Measurements from ENCODE around the gene ZNF211.

- TF ChIP-seq POLR2A (IDR thresholded peaks at IDR 0.05; ENCODE audit: low read length) (no peak), GATA1 (IDR thresholded peaks at IDR 0.05; ENCODE audit: low read depth, low read length) (no peak)
Measured at GRCh38 chr19:57686727-57687126, 53.8 kb downstream of the ZNF211 start.
